GM12878 (cell line): Measurements from ENCODE around the gene TGDS. TPM values are rescaled to one million over a fixed set of nuclear protein-coding genes. Genes with fewer than 3 reads are reported as not detected.
"Not testable (repeated sequence)": the region's sequence is repeated elsewhere in the genome, so short reads cannot be mapped to it uniquely, and the experiment has no call there.

Experiments
- ATAC-seq: fragments of 200-7000 bp; cut with Tn5 transposase; 3 replicates; pipeline ENCODE4 v1.9.1; 2020; ENCODE audit warnings: mild to moderate bottlenecking, moderate library complexity
- BruUV-seq: library from RNA; stranded (reverse); fragments of 400-500 nt; replicated peaks from 2 replicates; lab custom pipeline; 2021; lab: Mats Ljungman, UMichigan
- CTCF ChIA-PET: fragments of 300-600 bp; sonication (Branson Sonifier 250); formaldehyde crosslinking; extraction: SDS; loops from one replicate; lab custom pipeline; 2021; ENCODE audit warnings: inconsistent platforms; lab: Yijun Ruan, JAX
- POLR2A ChIA-PET: fragments of 350-600 bp; formaldehyde crosslinking; extraction: SDS; loops from one replicate; lab custom pipeline; 2021; ENCODE audit warnings: inconsistent platforms; lab: Charles Lee
- RAD21 ChIA-PET: fragments of 300-600 bp; sonication (Branson Sonifier 250); formaldehyde crosslinking; loops from one replicate; lab custom pipeline; 2023; ENCODE audit warnings: antibody characterized with exemption; ENCODE audit not compliant: unreplicated experiment; lab: Charles Lee
- SMC1A ChIA-PET: fragments of 300-600 bp; sonication (Branson Sonifier 250); formaldehyde crosslinking; loops from one replicate; lab custom pipeline; 2023; ENCODE audit not compliant: unreplicated experiment, uncharacterized antibody; lab: Charles Lee
- DNase-seq: peaks from one replicate; pipeline ENCODE4 v3.0.0-alpha.2; 2011; ENCODE audit warnings: low read depth, low spot score
- FAIRE-seq: peaks from 3 replicates; lab custom pipeline; 2011; peaks lifted over from hg19 to GRCh38; lab: Jason Lieb, UNC
- H2AFZ ChIP-seq: 2 replicates; pipeline ENCODE4 v1.6.0; 2011; ENCODE audit warnings: low read depth, low read length, control low read depth; ENCODE audit not compliant: control insufficient read depth
- H3K27ac ChIP-seq: 2 replicates; pipeline ENCODE4 v1.5.1; 2011; ENCODE audit warnings: control low read depth; ENCODE audit not compliant: control insufficient read depth, insufficient read depth
- H3K27me3 ChIP-seq, 2 experiments: replicated peaks in 1 of 2; 2 replicates each; pipeline versions ENCODE4 v1.6.0 to v1.6.1; 2011; ENCODE audit warnings: low read length in 1 of 2; ENCODE audit not compliant: control insufficient read depth in 2 of 2, insufficient read depth in 2 of 2
- H3K36me3 ChIP-seq, 2 experiments: 2 replicates each; pipeline ENCODE4 v1.5.1; 2011; ENCODE audit warnings: low read length in 1 of 2; ENCODE audit not compliant: control insufficient read depth in 2 of 2, insufficient read depth in 2 of 2
- H3K4me1 ChIP-seq: 2 replicates; pipeline ENCODE4 v1.6.1; 2011; ENCODE audit warnings: mild to moderate bottlenecking, low read length, moderate library complexity, mixed read lengths; ENCODE audit not compliant: control insufficient read depth, insufficient read depth
- H3K4me2 ChIP-seq: 2 replicates; pipeline ENCODE4 v1.6.0; 2011; ENCODE audit warnings: control low read depth; ENCODE audit not compliant: control insufficient read depth, insufficient read depth
- H3K4me3 ChIP-seq: fragments of 200-600 bp; sonication (generic); 2 replicates; pipeline ENCODE4 v1.5.1; 2016
- H3K79me2 ChIP-seq: 2 replicates; pipeline ENCODE4 v1.6.0; 2011; ENCODE audit warnings: low read length; ENCODE audit not compliant: control insufficient read depth, insufficient read depth
- H3K9ac ChIP-seq: 2 replicates; pipeline ENCODE4 v1.8.0; 2011; ENCODE audit warnings: low read length, control low read depth, mixed read lengths; ENCODE audit not compliant: control insufficient read depth, insufficient read depth
- H3K9me3 ChIP-seq: replicated peaks from 3 replicates; pipeline ENCODE4 v1.5.1; 2011; ENCODE audit warnings: mild to moderate bottlenecking, low read length; ENCODE audit not compliant: control insufficient read depth, insufficient read depth
- H4K20me1 ChIP-seq: 2 replicates; pipeline ENCODE4 v1.6.0; 2011; ENCODE audit not compliant: control insufficient read depth, insufficient read depth
- WGBS: methylation state at CpG from one replicate; pipeline ENCODE4 v1.1.6; 2016; ENCODE audit warnings: low lambda C conversion rate; ENCODE audit not compliant: insufficient replicate concordance, insufficient coverage; ENCODE audit errors: missing lambda C conversion rate; 5-methylcytosine and 5-hydroxymethylcytosine counted together
- in situ Hi-C: fragments of 300-500 bp; cut with MboI; formaldehyde crosslinking; loops from 9 replicates; pipeline ENCODE4 v1.14.3; 2018; ENCODE audit warnings: mixed read lengths
- intact Hi-C: fragments of 100-400 bp; cut with micrococcal nuclease; formaldehyde crosslinking; loops from one replicate; pipeline ENCODE4 v1.14.2; 2022; ENCODE audit not compliant: unreplicated experiment
- polyA plus RNA-seq, 11 experiments: library from polyadenylated mRNA; depleted of rRNA in 4 of 11; unstranded in 6 of 11; stranded (reverse) in 5 of 11; fragments of >200 nt; fragmentation: Nextera tagmentation in 4 of 11; fragmentation: Illumina TruSeq in 1 of 11; extraction: Ambion mirVana in 4 of 11; extraction: Trizol in 1 of 11; gene quantifications; 1 replicate in 1 of 11; 2 replicates in 10 of 11; pipeline versions ENCODE4 v1.2.1 to v1.2.3, GENCODE V29; 2011 to 2016; ENCODE audit warnings: inconsistent platforms in 2 of 11, missing spikeins in 2 of 11, low read depth in 1 of 11
- total RNA-seq, 4 experiments: library from RNA; depleted of rRNA in 3 of 4; stranded (reverse); fragments of >200 nt in 3 of 4; fragmentation: Illumina TruSeq in 1 of 4; extraction: Trizol in 1 of 4; gene quantifications; 2 replicates each; pipeline versions ENCODE4 v1.2.1 to v1.2.3, GENCODE V29; 2013 to 2021
- TF ChIP-seq, protein P1 (sequence below): fragments of 450-650 bp; formaldehyde crosslinking; IDR thresholded peaks from 2 replicates; pipeline ENCODE4 v1.5.0; 2022; ENCODE audit warnings: mild to moderate bottlenecking, missing genetic modification characterization

TGDS gene
- total and polyA plus RNA-seq, 10 of the 15 experiments (the other 5 are each of a cell fraction or from before 2014, with no cell fraction given): 13.1 to 44.3 (median 23.8) TPM

DNA sequence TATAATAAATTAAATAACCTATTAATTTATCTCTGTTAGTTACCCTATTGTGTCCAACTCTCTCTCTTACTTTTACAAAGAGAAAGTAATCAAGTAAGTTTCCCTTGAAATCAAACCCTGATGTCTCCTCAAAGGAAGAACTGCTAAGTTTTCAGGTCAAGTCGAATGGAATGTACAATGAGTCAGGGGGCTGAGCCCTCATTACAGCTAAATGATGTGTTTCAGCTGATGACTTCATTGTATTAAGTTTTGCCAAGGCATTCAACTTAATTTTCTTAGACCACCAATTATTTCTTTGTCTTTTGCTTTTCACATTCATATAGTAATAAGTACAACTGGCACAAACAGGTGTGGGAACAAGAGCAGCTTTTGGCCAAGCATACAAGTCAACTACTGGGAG lies 61.8 kb downstream of the TGDS start (continued):
- TF ChIP-seq, protein P1, sequence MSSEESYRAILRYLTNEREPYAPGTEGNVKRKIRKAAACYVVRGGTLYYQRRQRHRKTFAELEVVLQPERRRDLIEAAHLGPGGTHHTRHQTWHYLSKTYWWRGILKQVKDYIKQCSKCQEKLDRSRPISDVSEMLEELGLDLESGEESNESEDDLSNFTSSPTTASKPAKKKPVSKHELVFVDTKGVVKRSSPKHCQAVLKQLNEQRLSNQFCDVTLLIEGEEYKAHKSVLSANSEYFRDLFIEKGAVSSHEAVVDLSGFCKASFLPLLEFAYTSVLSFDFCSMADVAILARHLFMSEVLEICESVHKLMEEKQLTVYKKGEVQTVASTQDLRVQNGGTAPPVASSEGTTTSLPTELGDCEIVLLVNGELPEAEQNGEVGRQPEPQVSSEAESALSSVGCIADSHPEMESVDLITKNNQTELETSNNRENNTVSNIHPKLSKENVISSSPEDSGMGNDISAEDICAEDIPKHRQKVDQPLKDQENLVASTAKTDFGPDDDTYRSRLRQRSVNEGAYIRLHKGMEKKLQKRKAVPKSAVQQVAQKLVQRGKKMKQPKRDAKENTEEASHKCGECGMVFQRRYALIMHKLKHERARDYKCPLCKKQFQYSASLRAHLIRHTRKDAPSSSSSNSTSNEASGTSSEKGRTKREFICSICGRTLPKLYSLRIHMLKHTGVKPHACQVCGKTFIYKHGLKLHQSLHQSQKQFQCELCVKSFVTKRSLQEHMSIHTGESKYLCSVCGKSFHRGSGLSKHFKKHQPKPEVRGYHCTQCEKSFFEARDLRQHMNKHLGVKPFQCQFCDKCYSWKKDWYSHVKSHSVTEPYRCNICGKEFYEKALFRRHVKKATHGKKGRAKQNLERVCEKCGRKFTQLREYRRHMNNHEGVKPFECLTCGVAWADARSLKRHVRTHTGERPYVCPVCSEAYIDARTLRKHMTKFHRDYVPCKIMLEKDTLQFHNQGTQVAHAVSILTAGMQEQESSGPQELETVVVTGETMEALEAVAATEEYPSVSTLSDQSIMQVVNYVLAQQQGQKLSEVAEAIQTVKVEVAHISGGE: no peak

DNA sequence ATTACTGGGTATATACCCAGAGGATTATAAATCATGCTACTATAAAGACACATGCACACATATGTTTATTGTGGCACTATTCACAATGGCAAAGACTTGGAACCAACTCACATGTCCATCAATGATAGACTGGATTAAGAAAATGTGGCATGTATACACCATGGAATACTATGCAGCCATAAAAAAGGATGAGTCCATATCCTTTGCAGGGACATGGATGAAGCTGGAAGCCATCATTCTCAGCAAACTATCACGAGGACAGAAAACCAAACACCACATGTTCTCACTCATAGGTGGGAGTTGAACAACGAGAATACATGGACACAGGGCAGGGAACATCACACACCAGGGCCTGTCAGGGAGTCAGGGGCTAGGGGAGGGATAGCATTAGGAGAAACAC lies 63.7 kb downstream of the TGDS start:
- H3K4me1 ChIP-seq, RAD21 ChIA-PET, H2AFZ ChIP-seq, H4K20me1 ChIP-seq, H3K27me3 ChIP-seq, CTCF ChIA-PET, H3K79me2 ChIP-seq, H3K9me3 ChIP-seq, BruUV-seq, H3K36me3 ChIP-seq, H3K4me3 ChIP-seq, H3K9ac ChIP-seq, POLR2A ChIA-PET, SMC1A ChIA-PET, H3K27ac ChIP-seq, in situ Hi-C loops, FAIRE-seq, H3K4me2 ChIP-seq, intact Hi-C loops, DNase-seq, ATAC-seq: not testable (repeated sequence)
- WGBS: 0% methylated on average over 2 of the region's 2 CpGs

DNA sequence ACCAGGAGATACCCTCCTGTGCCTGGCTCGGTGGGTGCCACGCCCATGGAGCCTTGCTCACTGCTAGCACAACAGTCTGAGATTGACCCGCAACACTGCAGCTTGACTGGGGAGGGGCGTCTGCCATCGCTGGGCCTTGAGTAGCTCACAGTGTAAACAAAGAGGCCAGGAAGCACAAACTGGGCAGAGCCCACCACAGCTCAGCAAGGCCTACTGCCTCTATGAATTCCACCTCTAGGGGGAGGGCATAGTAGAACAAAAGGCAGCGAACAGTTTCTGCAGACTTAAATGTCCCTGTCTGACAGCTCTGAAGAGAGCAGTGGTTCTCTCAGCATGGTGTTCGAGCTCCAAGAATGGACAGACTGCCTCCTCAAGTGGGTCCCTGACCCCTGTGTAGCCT lies 69.0 kb downstream of the TGDS start:
- H4K20me1 ChIP-seq, H3K79me2 ChIP-seq, BruUV-seq: not testable (repeated sequence)

More for the DNA sequence above, 69.0 kb downstream of the TGDS start:
- POLR2A ChIA-PET, FAIRE-seq, H3K9ac ChIP-seq, H3K36me3 ChIP-seq, H3K27ac ChIP-seq, H3K4me3 ChIP-seq, H3K9me3 ChIP-seq, H2AFZ ChIP-seq, in situ Hi-C loops, H3K4me1 ChIP-seq, ATAC-seq, intact Hi-C loops, H3K27me3 ChIP-seq, DNase-seq, RAD21 ChIA-PET, H3K4me2 ChIP-seq: not testable (repeated sequence)
- 45% methylated on average over 7 of the region's 7 CpGs for WGBS
- SMC1A ChIA-PET: interaction anchor here (1.4 kb wide), 1 partner anchor 86 kb away, joined by 5 read pairs; no protein-coding TSS in a partner anchor
- CTCF ChIA-PET: interaction anchor here (1.4 to 1.7 kb wide), 3 partner anchors 90 to 93 kb away, joined by 3 to 7 read pairs (median 3); no protein-coding TSS in a partner anchor
